ENCODE results near the gene NPY5R. TPM values are rescaled to one million over a fixed set of nuclear protein-coding genes. Genes with fewer than 3 reads are reported as not detected.

The NPY5R gene
- total RNA-seq, 1 donor from 2014 or later = not detected

- Mint-ChIP-seq H3K27me3 (ENCODE audit: unreplicated experiment) (peaks cover 2% of the 10 kb centered on the region), H3K27ac (ENCODE audit: unreplicated experiment) (no peak overlapping the region), H3K4me1 (ENCODE audit: low read depth, unreplicated experiment) (no peaks in the 10 kb centered on the region), H3K9me3 (ENCODE audit: unreplicated experiment) (no peaks in the 10 kb centered on the region), H3K36me3 (ENCODE audit: unreplicated experiment) (no peaks in the 10 kb centered on the region), H3K4me3 (ENCODE audit: unreplicated experiment) (no peak overlapping the region)
- DNase-seq = no peak
- no peak for TF ChIP-seq CTCF (IDR thresholded peaks at IDR 0.05; ENCODE audit: partially characterized antibody, unreplicated experiment)
Measured at GRCh38 chr4:163367651-163368050, 24.0 kb downstream of the NPY5R start.

- DNase-seq = no peak
- Mint-ChIP-seq H3K4me1 (ENCODE audit: low read depth, unreplicated experiment) (no peaks in the 10 kb centered on the region), H3K27me3 (ENCODE audit: unreplicated experiment) (peaks cover 2% of the 10 kb centered on the region), H3K36me3 (ENCODE audit: unreplicated experiment) (no peaks in the 10 kb centered on the region), H3K9me3 (ENCODE audit: unreplicated experiment) (no peaks in the 10 kb centered on the region), H3K4me3 (ENCODE audit: unreplicated experiment) (no peak overlapping the region), H3K27ac (ENCODE audit: unreplicated experiment) (no peak overlapping the region)
- no peak for TF ChIP-seq CTCF (IDR thresholded peaks at IDR 0.05; ENCODE audit: partially characterized antibody, unreplicated experiment)
Measured at GRCh38 chr4:163372029-163372428, 28.3 kb downstream of the NPY5R start.

- no peak for DNase-seq
- H3K27me3 Mint-ChIP-seq (ENCODE audit: unreplicated experiment) = no peaks in the 10 kb centered on the region
- no peak overlapping the region for H3K4me3 Mint-ChIP-seq (ENCODE audit: unreplicated experiment)
- no peaks in the 10 kb centered on the region for H3K36me3 Mint-ChIP-seq (ENCODE audit: unreplicated experiment)
- no peaks in the 10 kb centered on the region for H3K9me3 Mint-ChIP-seq (ENCODE audit: unreplicated experiment)
- TF ChIP-seq CTCF (IDR thresholded peaks at IDR 0.05; ENCODE audit: partially characterized antibody, unreplicated experiment) = no peak
- no peak overlapping the region for H3K27ac Mint-ChIP-seq (ENCODE audit: unreplicated experiment)
- no peaks in the 10 kb centered on the region for H3K4me1 Mint-ChIP-seq (ENCODE audit: low read depth, unreplicated experiment)
Measured at GRCh38 chr4:163378661-163379060, 35.0 kb downstream of the NPY5R start.

GRCh38 chr4:163380703-163381102 is 37.0 kb downstream of the NPY5R start:
- no peak for TF ChIP-seq CTCF (IDR thresholded peaks at IDR 0.05; ENCODE audit: partially characterized antibody, unreplicated experiment)
- Mint-ChIP-seq H3K36me3 (ENCODE audit: unreplicated experiment) (no peaks in the 10 kb centered on the region), H3K4me1 (ENCODE audit: low read depth, unreplicated experiment) (no peaks in the 10 kb centered on the region), H3K4me3 (ENCODE audit: unreplicated experiment) (no peak overlapping the region), H3K9me3 (ENCODE audit: unreplicated experiment) (no peaks in the 10 kb centered on the region), H3K27me3 (ENCODE audit: unreplicated experiment) (no peaks in the 10 kb centered on the region), H3K27ac (ENCODE audit: unreplicated experiment) (no peak overlapping the region)
- no peak for DNase-seq

- Mint-ChIP-seq H3K4me3 (ENCODE audit: unreplicated experiment) (no peak overlapping the region), H3K4me1 (ENCODE audit: low read depth, unreplicated experiment) (no peaks in the 10 kb centered on the region), H3K27ac (ENCODE audit: unreplicated experiment) (no peak overlapping the region)
Measured at GRCh38 chr4:163382178-163382869, 38.6 kb downstream of the NPY5R start.

More at GRCh38 chr4:163382178-163382869, 38.6 kb downstream of the NPY5R start:
- H3K36me3 Mint-ChIP-seq (ENCODE audit: unreplicated experiment) = no peaks in the 10 kb centered on the region
- TF ChIP-seq CTCF (IDR thresholded peaks at IDR 0.05; ENCODE audit: partially characterized antibody, unreplicated experiment) = no peak
- no peaks in the 10 kb centered on the region for H3K9me3 Mint-ChIP-seq (ENCODE audit: unreplicated experiment)
- H3K27me3 Mint-ChIP-seq (ENCODE audit: unreplicated experiment) = no peaks in the 10 kb centered on the region
- DNase-seq = no peak

Data from glutamatergic neuron (in vitro differentiated cells).